GM11168 (cell line): Measurements from ENCODE around the gene KLHL8.

Experiments
- in situ Hi-C: fragments of 300-500 bp; cut with MboI; formaldehyde crosslinking; loops from one replicate; pipeline ENCODE4 v1.12.0; 2022; ENCODE audit warnings: low sequenced_read_pairs; ENCODE audit not compliant: unreplicated experiment

The KLHL8 gene

DNA sequence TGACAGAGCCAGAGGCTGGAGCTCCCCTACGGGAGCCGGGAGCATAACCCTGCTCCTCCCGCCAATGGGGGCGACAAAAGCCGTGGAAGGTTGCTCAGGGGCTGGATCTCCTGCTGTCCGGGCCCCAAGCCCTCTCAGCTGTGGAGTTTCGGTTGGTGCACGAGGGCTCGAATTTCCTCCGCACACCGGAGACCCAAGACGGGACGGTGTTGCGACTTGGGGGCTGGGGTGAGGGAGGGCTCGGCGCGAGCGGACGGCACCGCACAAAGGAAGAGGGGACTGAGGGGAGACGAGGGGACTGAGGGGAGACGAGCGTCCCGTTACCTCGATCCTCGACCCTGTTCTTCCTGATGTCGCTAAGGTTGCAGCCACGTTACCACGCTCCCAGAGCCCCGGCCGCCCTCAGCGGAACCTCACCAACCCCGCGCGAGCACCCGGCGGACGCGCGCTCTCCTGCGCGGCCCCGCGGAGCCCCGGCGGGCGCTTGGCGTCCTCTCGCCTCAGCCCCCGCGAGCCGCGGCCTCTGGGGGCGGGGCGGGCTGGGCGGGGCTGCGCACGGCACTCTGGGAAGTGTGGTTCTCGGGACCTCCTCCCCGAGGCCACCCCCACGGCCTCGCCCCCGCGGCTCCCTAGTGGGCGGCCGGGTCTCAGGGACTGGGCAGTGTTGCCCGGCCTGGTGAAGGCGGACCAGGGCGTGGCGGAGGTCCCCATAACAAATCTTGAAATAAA is at the start of gene KLHL8:
TSS of gene KLHL8 (minus strand) at position 525 of the 729 bp plus-strand sequence. CDS start 25,079 bp downstream, outside the sequence.
- in situ Hi-C loops: loop anchor here (25.0 kb wide), 1 partner anchor 283 kb away; the partner anchor contains the start of gene AFF1

DNA sequence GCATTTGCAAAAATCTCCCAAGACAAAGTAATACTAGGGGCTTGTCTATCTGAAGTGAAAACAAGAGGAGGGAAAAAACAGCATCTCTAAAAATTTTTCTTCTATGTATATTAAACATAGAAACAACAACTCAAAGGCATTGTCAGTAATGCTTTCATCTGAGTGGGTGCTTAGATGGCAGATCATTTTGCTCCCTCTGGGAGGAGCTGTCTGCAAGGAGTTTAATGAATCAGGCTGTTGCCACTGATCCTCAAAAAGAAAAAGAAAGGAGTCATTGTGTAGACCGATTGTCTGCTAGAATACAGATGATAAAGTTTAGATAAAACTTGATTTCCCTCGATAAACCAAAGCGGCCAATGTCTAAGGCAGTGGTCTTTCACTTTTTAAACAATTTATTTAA is 49.7 kb upstream of the KLHL8 start:
- in situ Hi-C loops: no loop called here

DNA sequence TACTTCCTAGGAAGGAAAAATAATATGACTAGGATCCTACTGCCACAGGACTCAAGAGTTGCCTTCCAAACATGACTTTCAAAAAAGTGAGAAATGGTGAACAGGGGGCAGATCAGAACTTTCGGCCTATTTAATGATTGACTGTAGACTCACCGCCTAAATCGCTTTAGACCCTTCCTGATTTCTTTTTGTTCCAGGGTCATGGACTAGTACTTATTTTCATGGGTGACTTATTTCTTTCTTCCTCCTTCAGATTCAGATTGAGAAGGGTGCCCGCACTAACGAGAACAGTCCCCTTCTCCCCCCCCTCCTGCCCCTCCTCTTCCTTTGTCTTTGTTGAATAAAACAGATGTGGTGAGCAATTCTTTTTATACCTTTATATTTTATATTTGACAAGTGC is 48.0 kb upstream of the KLHL8 start:
- in situ Hi-C loops: no loop called here

DNA sequence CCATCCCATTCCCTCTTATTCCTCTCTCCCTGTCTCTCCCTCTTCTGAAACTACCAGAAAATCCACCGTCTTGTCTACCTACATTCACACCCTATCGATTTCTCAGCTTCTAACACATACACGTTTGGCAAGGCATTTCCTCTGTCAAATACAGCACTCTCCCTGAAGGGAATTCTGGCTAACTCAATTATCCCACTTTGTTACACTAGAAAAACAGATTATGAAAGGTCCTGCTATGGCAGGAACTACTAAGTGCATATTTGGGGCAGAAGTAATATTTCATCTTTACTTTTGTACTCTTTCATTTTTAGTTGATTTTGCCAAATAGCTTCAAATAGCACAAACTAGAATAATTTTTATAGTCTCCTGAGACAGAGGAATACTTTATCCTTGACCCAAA is 46.6 kb upstream of the KLHL8 start:
- in situ Hi-C loops: no loop called here

DNA sequence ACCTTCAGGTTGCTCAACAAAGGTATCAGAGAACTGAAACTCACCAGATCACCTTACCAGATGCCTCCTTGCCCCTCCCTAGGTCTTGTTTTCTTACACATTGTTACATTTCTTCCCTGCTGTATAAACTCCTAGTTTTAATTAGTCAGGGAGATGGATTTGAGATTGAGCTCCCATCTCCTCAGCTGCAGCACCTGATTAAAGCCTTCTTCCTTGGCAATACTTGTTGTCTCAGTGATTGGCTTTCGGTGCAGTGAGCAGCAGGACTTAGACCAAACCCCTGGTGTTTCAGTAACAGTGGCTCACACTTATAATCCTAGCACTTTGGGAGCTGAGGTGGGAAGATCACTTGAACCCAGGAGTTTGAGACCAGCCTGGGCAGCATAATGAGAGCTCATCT is 42.5 kb upstream of the KLHL8 start:
- in situ Hi-C loops: no loop called here

DNA sequence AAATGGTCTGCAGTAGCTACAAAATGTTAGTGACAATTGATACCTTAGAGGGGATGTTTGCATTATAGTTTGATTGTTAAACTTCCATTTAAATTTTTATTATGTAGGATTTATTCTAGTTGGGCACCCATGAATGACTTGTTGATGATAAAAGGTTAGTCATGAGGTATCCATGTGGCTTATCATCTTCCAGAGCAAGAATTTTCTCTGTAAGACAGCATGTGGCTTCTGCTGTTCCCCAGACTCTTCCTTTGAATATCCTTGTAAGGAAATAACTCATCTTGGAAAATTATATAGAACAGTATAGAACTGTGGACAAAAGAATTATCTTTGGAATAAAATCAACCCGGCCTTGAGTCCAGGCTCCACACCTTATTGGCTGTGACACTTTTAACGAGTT is 40.1 kb upstream of the KLHL8 start:
- in situ Hi-C loops: no loop called here

DNA sequence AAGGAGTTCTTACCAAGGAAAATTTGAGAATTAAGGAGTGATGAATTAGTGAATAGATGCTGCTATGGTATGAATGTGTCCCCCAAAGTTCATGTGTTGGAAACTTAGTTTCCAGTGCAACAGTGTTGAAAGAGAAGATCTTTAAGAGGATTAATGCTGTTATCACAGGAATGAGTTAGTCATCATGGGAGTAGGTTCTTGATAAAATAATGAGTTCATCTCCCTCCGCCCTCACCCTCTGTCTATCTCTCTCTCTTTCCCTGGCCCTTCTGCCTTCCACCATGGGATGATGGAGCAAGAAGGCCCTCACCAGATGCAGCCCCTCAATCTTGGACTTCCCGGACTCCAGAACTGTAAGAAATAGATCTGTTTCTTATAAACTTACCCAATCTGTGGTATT is 38.3 kb upstream of the KLHL8 start:
- in situ Hi-C loops: no loop called here

DNA sequence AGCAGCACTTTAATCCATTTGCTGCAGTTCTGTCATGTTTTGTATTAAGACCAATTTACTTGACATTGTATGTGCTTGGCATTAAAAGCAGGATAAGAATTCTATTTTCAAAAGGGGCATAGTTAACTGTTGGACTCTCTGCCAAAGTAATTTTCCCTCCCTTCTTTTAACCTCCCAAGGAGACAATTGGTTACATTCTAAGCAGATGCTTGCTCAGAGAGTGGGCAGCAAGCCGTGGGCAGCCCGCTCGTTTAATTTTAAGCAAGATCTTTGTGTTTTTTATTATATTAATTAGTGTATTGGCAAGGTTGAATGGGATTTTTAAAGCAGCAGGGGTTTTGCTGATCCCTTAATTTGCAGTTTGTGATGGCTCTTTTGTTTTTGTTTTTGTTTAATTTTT is 37.1 kb upstream of the KLHL8 start:
- in situ Hi-C loops: no loop called here

DNA sequence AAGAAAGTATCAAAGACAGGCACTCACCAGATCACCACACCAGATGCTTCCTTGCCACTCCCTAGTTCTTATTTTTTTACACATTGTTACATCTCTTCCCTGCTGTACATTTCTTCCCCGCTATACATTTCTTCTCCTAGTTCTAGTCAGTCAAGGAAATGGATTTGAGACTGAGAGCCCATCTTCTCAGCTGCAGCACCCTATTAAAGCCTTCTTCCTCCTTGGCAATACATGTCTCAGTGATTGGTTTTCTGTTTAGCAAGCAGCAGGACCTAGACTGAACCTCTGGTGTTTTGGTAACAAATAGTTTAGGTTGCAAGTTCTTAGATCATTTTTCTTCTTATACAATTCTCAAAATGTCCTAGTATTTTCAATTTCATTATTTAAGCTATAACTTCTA is 35.3 kb upstream of the KLHL8 start:
- in situ Hi-C loops: no loop called here

DNA sequence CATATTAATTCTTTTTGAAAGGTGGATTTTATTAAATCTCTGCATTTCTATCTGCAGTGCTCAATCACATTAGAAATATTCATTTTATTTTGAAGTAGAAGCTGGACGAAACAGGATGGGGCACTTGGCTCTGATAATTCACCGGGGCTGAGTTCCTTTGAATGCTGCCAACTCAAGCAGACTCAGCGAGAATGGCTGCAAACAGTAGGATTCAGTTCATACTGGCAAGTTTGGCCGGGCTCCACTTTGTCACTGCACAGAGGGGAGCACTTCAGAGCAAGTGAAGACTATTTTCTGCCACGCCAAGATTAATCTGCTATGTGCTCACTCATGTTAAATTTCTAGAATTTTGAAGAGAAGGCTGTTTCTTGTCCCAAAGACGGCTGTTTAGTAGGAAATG is 30.7 kb upstream of the KLHL8 start:
- in situ Hi-C loops: no loop called here

DNA sequence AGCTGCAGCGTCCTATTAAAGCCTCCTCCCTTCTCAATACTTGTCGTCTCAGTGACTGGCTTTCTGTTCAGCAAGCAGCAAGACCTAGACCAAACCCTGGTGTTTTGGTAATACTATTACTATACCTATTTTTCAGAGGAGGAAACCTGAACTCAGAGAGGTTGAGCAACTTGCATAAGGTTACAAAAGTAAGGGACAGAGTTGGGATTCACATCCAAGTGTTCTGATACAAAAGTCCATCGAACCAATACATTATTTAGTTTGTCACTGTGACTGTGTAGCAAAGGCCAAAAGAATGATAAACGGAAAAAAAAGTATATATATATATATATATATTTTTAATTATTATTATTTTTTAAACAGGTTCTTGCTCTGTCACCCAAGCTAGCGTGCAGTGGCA is 29.9 kb upstream of the KLHL8 start:
- in situ Hi-C loops: no loop called here

DNA sequence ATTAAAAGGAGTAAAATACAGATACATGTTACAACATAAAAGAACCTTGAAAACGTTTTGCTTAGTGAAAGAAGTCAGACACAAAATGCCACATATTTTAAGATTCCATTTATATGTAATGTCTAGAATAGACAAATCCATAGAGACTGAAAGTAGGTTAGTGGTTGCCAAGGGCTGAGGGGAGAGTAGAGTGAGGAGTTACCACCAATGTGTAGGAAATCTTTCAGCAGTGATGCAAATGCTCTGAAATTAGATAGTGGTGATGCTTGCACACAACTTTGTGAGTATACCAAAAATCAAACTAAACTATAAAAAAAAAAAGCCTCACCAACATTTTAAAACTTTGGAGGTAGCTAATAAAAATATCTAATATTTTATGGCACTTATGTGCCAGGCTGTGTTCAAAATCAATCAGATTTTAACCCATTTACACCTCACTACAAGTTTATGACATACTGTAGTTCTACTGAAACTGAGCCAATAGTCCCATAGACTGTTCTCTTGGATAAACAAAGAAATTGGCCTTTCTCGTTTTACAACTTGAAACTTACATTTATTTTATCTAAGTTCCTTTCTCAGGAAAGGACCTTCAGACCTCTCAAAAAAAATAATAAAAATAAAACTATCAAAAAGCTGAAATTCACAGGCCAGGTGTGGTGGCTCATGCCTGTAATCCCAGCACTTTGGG is 29.1 kb upstream of the KLHL8 start:
- in situ Hi-C loops: no loop called here

DNA sequence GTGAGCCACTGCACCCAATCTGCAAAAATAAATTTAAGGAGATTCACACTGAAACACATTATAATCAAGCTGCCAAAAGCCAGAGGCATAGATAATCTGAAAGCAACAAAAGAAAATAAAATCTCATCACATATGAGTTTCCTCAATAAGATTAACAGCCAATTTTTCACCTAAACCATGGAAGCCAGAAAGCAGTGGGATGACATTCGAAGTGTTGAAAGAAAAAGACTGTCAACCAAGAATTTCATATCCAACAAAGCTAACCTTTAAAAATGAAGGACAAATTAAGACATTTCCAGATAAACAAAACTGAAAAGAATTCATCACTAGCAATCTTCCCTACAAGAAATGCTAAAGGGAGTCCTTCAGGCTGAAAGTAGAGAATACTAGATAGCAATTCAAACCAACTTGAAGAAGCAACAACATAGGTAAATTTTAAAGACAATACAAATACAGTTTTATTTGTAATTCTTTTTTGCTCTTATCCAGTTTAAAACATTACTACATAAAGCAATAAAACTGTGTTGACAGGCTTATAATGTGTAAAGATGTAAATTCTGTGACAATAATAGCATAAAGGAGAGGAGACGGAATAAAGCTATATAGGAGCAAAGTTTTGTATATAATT is 23.1 kb upstream of the KLHL8 start:
- in situ Hi-C loops: no loop called here

DNA sequence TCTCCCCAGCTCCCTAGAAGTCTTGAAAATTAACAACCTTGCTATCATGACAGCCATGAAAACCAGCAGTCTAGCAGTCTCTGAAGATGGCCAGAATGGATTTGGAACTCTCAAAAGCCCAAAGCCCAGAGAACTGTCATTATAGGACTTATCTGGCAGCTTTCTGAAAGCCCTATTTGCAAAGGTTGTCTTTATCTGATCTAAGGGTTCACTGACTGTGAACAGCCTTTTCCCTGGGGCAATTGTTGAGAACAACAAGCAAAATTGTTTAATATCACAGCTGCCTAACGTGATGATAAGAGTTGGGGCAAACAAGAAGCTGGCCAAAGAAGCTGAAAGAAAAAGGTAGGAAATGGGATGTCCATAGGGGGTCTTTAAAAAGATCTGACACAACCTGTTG is 20.9 kb upstream of the KLHL8 start:
- in situ Hi-C loops: no loop called here

DNA sequence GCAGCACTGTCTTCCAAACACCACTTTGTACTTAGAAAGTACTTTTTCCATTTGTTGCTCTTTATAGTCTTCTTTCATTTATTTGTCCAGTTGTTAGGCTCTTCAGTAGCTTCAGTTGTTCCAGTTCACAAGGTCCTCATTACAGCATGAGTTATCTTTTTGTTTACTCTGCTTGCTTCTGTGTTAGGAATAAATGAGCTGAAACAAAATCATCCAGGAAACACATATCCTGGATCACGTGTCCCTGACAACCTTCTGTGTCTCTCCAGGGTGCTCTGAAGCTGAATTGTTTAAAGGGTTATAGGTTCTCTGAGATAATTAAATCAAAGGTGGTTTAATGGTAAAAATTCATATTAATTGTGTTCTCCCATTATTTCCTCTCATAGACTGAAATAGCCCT is 19.9 kb upstream of the KLHL8 start:
- in situ Hi-C loops: no loop called here

DNA sequence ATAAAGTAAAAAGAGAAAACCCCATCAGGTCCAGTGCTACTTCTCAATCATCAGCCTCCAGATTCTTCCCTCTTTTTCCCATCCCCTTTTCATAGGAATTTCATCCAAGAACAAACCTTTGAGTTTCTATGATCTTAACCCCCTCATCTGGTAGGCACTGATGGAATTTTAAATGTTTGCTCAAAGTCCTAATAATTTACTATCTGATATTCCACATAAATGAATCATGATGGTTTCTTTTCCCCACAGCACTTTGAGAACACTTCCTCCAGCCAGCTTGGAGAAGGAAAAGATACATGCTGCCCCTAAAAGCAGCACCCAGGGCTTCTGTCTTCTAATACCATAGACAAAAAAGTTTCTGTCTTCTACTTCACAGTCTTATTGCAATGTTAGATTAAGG is 19.4 kb upstream of the KLHL8 start:
- in situ Hi-C loops: no loop called here

DNA sequence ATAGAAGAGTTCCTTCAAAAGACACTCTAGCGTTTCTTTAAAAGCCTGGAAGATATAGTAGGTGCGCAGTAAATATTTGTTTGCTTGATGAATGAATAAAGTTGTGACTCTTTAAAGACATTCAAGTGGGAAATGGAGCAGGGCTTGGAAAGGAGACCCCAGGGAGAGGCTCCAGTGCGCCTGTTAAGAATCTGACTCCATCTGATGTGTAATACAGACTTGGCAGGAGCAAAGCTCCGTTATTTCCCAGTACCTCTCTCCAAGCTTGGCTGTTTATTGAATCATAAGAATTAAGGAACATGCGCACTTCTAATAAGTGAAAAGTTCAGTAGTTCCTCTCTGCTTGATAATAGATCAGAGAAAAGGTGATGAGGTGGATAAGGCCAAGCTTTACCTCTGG is 18.8 kb upstream of the KLHL8 start:
- in situ Hi-C loops: no loop called here

DNA sequence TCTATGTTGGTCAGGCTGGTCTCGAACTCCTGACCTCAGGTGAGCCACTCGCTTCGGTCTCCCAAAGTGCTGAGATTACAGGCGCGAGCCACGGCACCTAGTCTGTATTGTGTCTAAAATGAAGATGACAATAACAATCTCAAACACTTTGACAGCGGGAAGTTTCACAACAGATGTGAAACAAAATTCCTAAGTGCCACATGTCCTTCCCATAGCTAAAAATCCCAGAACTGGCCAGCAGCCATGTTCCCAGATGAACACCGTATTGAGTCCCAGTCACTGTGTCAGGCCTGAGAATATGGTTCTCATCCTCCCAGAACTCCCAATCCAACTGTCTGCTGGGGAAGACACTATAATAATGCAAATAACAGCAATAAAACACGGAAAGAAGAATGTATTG is 16.4 kb upstream of the KLHL8 start:
- in situ Hi-C loops: no loop called here

DNA sequence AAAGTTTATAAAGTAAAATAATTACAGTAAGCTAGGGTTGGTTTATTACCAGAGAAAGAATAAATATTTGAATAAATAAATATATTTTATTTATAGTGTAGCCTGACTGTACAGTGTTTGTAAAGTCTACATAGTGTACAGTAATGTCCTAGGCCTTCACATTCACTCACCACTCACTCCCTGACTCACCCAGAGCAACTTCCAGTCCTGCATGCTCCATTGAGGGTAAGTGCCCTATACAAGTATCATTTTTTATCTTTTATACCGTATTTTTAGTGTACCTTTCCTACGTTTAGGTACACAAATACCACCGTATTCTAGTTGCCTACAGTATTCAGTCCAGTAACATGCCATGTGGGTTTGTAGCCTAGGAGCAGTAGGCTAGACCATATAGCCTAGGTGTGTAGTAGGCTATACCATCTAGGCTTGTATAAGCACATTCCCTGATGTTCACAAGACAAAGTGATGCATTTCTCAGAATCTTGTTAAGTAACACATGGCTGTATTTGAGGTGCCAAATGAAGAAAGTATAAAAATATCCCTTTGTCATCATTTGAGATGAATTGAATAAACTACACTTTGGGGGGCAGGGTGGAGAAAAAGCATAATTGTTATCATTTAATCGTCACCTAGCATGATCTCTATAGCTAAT is 14.7 kb upstream of the KLHL8 start:
- in situ Hi-C loops: no loop called here

DNA sequence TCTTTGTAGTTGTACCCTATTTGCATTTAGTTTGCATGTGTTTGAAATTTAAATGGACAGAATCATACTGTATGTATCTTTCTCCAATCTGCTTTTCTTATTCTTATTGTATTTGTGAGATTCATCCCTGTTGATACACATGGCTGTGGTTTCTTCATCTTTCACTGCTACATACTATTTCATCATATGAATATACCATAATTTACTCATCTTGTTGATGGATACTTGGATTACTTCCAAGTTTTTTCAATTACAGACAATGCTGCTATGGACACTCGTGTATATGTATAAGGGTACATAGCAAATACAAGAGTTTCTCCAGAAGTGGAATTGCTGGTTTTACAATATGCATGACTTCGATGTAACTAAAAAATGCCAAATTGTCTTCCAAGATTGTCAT is 11.8 kb upstream of the KLHL8 start:
- in situ Hi-C loops: loop anchor here (5.0 kb wide), 1 partner anchor 80 kb away; no protein-coding TSS in a partner anchor

DNA sequence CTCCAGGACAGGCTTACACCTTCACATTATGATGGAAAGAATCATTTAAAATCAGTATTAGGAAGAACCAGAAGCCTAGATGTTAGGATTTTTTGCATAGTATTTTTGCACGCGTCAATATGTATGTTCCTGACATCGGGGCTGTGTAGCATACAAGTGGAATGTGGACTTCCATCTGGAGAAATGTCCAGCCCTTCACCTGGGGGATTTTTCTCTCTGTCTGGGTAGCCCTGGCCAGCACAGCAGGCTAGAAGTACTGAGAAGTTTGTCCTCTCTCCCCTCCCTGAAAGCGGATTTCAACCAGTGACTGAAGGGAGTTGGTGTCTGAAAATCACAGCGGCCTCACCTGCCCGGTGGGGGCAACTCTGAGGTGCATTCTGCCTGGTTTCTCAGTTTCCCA is 10.4 kb upstream of the KLHL8 start:
- in situ Hi-C loops: loop anchor here (5.0 kb wide), 1 partner anchor 79 kb away; no protein-coding TSS in a partner anchor
